GM19395 (cell line): ENCODE data around the gene GRM4.
"Not testable (repeated sequence)": the region's sequence is repeated elsewhere in the genome, so short reads cannot be mapped to it uniquely, and the experiment has no call there.

Experiments
- ATAC-seq: cut with Tn5 transposase; IDR thresholded peaks from one replicate; pipeline ENCODE4 v1.9.1; 2021; ENCODE audit warnings: mild to moderate bottlenecking, moderate library complexity; ENCODE audit not compliant: unreplicated experiment

The GRM4 gene

GRCh38 chr6:34047913-34048867, 97.7 kb downstream of the GRM4 start:
- ATAC-seq, result no peak

GRCh38 chr6:34046617-34047016, 99.3 kb downstream of the GRM4 start:
- ATAC-seq, result no peak

DNA sequence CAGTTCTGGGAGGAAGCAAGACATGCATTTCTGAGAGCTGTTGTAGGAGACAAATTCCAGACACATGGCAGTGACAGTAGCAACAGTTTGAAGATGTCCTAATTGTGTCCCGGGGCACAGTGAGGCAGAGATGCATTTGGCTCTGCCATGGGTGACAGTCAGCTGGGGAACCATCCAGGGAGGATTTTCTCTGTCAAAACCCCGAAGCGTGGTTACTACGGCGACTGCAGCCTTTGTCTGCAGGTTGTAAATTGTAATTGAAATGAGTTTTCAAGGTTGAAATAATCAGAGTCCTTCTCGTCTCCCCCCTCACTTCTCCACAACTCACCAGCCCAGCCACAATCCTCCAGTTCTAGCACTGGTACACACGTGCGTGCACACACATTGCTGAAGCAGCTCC, 100.1 kb downstream of the GRM4 start:
- ATAC-seq, result no peak

- ATAC-seq, result no peak
Observed at GRCh38 chr6:34044945-34045595, 100.8 kb downstream of the GRM4 start.

- ATAC-seq, result no peak
Observed at GRCh38 chr6:34043359-34043758, 102.5 kb downstream of the GRM4 start.

GRCh38 chr6:34041998-34042397, 103.9 kb downstream of the GRM4 start:
- not testable (repeated sequence) for ATAC-seq

DNA sequence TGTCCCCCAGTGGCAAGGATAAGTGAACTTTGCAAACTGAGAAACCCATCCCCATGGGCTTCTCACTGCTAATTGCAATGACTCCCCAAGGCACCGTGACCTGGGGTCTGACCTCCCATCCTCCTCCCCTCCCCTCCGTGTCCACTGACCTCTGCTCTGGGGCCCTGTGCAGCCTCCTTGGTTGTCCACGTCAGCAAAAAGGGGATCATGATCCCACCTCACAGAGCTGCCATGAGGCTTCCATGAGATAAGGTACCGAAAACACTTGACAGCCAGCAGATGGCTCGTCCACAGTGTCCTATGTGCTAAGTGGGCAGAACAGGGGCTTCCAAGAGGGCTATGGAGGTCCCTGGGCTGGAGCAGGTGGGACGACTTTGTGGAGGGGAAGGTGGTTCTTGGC, 104.5 kb downstream of the GRM4 start:
- no peak for ATAC-seq

GRCh38 chr6:34039943-34040342, 105.9 kb downstream of the GRM4 start:
- no peak for ATAC-seq

DNA sequence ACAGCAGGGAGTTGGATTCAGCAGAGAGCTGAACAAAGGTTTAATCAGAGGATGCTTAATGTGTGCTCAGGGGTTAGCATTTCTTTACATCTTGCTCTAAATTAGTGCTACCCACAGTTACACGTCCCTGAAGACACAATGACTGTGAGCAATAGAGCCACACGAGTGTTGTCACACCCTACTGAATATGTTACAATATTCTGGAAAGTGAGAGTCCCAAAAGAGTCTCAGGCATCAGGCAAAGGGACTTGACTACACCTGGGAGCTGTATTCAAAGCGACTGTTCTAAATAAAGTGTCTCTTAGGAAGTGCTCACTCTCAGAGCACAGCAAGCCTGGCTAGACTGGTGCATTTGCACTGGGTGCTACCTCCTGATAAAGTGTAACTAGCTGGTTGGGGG, 108.7 kb downstream of the GRM4 start:
- ATAC-seq, result no peak

DNA sequence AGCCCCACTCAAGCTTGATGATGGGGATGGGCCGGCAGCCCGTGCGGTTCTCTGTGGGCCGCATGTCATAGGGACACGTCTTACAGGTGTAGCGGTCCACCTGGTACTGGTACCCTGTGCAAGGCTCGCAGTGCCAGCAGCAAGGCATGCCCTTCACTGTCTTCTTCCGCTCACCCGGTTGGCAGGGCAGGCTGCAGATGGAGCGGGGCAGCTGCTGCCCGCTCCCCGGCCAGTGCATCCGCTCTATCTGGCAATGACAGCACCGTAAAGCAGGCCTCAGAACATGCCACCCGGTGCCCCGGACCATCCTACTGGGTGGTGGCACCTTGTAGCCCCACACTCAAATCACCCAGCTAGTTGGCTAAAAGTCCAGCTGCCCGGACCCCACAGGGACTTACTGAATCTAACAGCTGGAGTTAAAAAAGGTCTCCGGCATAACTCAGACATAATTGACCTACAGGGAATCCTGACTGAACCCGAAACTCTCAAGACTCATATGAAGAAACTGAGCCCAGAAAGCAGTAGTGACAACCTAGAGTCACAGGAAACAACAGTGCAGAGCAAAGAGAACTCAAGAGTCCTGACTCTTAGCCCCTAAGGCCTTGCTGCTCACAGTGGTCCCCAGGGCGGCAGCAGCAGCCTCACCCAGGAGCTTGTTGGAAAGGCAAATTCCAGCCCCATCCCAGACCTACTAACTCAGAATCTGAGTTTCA, 109.4 kb downstream of the GRM4 start:
- peak; percentile 54 for ATAC-seq

GRCh38 chr6:34035704-34036356, 110.1 kb downstream of the GRM4 start:
- no peak for ATAC-seq

GRCh38 chr6:34035161-34035560, 110.7 kb downstream of the GRM4 start:
- no peak for ATAC-seq

- no peak for ATAC-seq
Observed at GRCh38 chr6:34032856-34033255, 113.0 kb downstream of the GRM4 start.

DNA sequence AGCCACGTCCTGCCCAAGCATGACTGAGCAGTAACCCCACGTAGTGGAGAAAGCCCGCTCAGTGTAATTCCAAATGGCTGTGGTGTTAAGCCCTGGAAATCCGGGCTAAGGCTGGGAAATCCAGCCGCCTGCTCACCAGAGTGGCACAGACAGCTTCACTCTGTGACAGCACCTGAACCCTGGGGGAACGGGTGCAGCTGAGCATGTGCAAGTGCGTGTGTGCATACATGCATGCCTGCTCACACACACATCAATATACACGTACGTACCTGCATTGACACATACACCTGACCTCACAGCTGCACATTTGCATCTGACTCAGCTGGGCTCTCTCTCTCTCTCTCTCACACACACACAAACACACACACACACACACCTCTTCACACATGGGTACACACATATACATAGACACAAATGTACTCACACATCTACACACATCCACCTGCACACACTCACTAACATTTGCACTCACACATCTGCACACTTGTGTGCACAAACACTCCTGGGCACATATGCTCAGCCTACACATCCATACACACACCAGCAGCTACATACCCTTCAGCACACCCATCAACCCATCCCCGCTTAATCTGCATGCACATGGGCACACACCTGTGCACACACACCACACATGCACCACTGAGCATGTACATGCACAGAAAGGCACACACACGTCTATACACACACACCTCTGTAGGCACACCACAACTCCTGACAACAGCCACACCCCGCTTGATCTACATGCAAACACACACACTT, 114.1 kb downstream of the GRM4 start:
- ATAC-seq, result no peak

GRCh38 chr6:34030831-34031624, 114.9 kb downstream of the GRM4 start:
- ATAC-seq, result no peak

DNA sequence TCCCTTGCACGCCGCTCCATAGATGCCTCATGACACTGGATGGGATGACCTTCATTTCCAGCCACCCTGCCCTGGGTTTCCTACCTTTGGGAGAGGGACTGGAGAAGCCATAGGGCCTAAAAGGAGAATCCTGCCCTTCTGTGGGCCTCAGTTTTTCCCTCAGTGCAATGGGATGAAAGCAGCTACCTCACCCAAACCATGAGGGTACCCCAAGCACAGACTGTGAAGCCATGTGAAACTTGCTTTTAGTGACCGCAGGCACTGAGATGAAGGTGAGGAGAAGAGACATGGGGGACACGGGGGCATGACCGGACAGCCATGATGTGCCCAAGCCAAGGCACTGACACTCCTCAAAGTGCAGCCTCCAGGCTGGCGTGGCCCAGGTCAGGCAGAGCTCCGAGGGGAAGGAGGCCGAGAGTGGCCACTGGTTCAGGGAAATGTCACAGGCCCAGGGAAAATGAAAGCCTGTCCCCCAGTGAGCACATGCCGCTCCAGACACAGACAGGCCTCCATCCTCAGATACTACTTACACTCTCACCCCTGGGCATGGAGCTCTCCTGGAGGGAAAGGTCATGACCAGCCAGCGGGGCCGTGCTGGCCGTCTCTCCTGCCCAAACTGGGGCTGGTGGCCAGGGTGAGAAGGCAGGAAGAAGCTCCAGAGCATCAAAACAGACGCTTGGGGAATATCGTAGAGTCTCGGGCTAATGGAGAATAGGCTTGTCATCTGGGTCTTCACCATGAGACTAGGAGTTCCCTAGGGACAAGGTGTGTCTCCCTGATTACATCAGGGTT, 116.2 kb downstream of the GRM4 start:
- ATAC-seq, result no peak

- ATAC-seq, result no peak
Observed at GRCh38 chr6:34028691-34029360, 117.1 kb downstream of the GRM4 start.

GRCh38 chr6:34027939-34028441, 117.9 kb downstream of the GRM4 start:
- ATAC-seq, result no peak
